Right forelimb (tissue), 1 donor: ENCODE results near the gene PLCB1.
"Not testable (repeated sequence)": the region's sequence is repeated elsewhere in the genome, so short reads cannot be mapped to it uniquely, and the experiment has no call there.

Source experiments
- DNase-seq: peaks from one replicate; pipeline ENCODE4 v3.0.0-alpha.2; 2018

The PLCB1 gene

DNA sequence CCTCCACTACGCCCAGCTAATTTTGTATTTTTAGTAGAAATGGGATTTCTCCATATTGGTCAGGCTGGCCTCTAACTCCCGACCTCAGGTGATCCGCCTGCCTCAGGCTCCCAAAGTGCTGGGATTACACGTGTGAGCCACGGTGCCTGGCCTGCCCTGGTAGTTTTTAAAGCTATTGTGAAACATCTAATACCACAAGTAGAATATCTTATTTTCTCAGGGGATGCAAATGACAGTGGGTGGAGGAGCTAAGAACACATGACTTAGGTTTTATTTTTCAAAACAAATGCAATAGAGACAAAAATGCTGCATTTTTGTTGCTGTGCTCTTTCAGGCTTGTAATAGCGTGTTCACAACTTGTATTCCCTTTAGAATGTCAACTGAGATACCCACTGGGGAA, 671.9 kb downstream of the PLCB1 start:
- no peak for DNase-seq

DNA sequence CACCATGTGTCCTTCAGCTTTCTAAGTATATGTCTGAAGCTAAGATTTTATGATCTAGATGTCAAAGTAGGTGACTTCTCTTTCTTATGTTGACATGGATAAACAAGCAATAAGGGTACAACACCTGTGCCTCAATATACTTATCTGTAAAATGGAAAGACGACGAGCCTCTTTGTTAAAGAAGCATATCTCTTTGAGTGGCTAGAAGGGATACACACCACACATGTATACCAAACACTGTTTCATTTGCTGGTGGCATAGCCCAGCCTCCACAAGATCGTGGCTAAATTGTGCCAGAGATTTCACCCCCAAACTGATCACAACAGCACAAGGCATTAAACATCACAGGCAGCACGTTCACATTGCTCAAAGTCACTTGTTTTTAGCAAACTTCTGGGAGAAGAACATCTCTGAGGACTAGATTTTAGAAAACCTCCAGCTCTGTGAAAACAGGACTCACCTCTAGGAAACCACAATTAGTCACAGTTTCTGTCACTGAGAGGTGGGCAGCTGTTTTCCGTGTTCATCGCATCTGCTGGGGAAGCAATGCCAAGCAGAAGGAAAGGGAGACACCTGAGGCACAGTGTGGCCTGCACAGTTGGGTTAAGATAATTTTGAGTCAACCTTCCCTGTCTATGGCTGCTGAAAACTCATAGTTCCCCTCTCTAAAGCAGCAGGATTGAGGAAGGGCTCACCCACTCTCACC, 673.8 kb downstream of the PLCB1 start:
- no peak for DNase-seq

DNA sequence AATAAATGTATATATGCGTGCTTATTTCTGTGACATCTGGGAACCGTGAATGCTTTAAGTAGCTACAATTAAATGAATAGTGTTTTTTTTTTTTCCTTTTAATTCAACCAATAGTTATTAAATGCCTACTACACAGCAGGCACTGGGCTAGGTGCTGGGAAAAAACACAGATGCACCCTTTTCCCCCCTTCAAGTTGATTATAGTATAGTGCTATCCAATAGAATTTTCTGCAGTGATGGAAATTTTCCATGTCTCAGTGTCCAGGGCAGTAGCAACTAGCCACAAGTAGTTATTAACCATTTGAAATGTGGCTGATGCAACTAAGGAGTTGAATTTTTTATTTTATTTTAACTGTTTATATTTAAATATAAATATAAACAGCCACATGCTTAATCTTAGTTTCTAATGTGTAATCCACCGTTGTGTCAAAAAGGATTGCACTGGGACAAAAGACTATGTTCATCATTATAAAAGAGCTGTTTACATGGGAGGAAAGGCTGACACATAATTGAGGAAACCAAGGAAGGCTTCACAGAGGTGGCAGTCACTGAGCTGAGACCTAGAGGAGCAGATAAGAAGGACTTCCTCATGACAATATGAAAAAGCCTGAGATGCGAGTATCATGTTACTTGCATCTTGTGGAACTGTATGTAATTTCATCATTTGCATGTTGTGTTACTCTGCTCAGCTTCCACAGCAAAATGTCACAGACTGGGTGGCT, 675.6 kb downstream of the PLCB1 start:
- DNase-seq, result no peak

GRCh38 chr20:8808202-8808535, 676.1 kb downstream of the PLCB1 start:
- DNase-seq, result no peak

DNA sequence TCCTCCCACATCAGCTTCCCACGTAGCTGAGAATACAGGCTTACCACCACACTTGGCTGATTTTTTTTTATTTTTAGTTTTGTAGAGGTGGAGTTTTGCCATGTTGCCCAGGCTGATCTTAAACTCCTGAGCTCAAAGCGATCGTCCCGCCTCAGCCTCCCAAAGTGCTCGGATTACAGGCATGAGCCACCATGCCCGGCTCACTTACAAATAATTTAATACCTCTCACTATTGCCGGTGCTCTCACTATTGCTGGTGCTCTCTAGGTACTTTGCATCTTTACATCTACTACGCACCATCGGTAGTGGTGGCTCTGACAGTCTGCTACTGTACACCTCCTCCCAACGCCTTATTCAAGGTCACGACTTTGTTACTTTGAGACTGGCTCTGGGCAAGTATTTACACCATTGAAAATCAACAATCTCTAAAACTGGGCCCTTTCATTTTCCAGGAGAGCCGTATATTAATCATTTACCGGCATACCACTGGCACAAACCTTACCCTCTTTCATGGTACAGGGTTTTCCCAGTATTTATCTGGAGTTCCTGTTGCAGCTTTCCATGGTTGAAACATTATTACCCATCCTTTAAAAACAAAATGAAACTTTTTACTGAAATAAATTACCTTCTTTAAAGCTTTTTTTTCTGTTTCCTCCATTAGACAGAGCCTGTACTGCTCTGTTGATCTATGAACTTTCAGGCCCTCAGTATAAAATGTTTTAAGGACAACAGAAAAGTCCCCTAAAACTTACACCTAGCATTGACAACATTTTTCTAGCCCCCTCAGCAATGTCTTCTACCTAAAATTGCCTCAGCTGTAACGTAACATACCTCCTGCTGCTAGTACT, 677.3 kb downstream of the PLCB1 start:
- no peak for DNase-seq

- DNase-seq, result no peak
These were observed 679.9 kb downstream of the PLCB1 start for GRCh38 chr20:8811801-8812594.

GRCh38 chr20:8812817-8813216, 680.8 kb downstream of the PLCB1 start:
- no peak for DNase-seq

GRCh38 chr20:8815208-8815607, 683.1 kb downstream of the PLCB1 start:
- no peak for DNase-seq

DNA sequence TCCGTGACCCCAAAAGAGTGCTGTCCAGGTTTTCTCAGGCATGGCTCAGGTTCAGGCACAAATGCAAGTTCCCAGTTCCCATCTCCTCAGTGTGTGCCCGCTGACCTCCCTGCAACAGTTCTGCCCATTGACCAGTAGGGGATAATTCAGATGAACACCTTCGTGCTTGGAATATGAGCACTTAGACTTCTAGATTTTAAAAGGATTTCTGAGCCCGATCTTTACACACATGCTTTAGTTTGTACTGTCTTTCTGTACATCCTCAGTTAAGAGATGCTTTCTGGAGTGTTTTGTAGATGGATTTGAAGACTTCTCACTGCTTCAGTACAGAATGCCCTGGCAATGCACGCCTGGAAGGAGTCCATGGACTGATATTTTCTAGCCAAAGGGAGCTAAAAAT, 697.2 kb downstream of the PLCB1 start:
- DNase-seq, result no peak

DNA sequence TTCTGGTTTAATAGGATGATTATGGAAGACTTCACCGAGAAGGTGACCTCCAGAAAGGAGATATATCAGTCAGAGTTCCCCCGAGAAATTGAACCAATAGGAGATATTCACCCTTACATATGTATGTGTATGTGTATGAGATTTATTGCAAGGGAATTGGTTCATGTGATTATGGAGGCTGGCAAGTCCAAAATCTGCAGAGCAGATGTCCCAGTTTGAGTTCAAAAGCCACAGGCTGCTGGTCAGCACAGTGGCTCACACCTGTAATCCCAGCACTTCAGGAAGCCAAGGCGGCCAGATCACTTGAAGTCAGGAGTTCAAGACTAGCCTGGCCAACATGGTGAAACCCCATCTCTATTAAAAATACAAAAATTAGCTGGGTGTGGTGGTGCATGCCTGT, 702.2 kb downstream of the PLCB1 start:
- DNase-seq, result not testable (repeated sequence)

- DNase-seq, result no peak
These were observed 702.8 kb downstream of the PLCB1 start for GRCh38 chr20:8834851-8835250.

DNA sequence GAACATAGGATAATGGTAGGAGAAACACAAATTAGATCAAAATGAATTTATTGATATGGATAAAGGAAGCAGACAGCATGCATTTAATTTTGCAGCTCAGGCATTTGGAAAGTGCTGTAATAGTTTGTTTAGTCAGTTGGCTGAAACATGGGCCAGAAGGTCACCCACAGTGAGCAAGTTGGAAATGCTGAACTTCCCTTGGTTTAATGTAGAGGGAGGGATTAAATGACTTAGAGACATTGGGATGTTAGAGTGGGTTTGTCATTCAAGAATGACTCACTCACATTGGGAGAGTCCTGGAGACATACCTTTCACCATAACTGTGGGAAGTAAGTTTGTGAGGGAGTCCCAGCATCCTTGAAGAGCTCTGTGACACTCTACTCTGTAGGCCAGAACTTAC, 705.3 kb downstream of the PLCB1 start:
- DNase-seq, result no peak

DNA sequence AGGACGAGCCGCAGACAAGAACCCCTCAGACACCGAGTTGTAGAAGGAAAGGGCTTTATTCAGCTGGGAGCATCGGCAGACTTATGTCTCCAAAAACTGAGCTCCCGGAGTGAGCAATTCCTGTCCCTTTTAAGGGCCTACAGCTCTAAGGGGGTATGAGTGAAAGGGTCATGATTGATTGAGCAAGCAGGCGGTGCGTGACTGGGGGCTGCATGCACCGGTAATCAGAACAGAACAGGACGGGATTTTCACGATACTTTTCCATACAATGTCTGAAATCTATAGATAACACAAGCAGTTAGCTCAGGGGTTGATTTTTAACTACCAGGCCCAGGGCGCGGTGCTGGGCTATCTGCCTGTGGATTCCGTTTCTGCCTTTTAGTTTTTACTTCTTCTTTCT, 710.5 kb downstream of the PLCB1 start:
- no peak for DNase-seq

DNA sequence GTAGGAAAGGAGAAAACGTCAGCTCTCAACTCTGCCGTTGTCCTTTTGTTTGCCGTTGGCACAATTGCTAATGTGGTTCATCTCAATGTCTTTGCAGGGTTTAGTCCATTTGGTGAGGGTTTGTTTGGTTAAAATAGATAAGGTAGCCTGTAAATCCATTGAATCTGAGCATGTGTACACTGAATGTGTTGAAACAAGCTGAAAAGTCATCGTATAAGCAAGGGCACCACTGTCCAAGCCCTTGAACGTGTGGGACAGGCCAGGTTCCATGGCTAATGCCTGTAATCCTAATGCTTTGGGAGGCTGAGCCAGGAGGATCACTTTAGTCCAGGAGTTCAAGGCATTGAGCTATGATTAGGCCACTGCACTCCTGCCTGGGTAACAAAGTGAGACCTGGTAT, 712.1 kb downstream of the PLCB1 start:
- DNase-seq, result no peak

DNA sequence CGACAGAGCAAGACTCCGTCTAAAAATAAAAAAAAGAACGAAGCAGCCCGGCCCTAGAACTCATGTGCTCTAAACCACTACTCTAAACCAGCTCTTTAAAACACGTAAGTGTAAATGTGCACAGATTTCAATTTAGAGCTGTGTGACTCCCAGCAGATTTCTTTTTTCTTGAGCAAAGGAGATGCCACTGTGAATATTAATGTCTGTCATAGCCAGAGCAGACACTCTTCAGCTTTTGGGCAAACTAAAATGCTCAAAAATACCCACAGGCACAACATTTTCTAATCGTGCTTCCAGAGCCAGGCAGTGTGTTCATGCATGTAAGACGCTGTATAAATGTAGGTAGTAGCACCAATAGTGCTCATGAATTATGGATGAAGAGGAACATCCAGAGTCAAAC, 717.9 kb downstream of the PLCB1 start:
- DNase-seq, result no peak

DNA sequence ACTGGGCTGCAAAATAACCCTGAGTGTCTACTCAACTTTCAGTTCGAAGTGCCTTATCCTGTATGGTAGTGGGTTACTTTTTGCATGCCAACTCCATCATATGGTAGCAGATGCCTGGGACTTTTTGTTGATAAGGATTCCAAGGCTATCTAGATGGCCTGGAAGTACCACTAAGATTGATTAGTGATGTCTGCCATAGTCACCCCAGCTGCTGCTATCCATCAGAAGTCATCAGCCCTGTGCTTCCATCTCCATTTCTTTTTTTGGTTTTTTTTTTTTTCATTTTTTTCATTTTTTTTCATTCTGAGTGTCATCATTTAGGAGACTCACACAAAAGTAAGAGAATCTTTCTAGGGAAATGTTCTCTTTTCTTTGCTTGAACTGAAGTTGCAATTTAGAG, 719.4 kb downstream of the PLCB1 start:
- DNase-seq, result no peak

GRCh38 chr20:8851919-8852318, 719.9 kb downstream of the PLCB1 start:
- DNase-seq, result not testable (repeated sequence)

- DNase-seq, result not testable (repeated sequence)
These were observed 721.1 kb downstream of the PLCB1 start for GRCh38 chr20:8853211-8853610.

DNA sequence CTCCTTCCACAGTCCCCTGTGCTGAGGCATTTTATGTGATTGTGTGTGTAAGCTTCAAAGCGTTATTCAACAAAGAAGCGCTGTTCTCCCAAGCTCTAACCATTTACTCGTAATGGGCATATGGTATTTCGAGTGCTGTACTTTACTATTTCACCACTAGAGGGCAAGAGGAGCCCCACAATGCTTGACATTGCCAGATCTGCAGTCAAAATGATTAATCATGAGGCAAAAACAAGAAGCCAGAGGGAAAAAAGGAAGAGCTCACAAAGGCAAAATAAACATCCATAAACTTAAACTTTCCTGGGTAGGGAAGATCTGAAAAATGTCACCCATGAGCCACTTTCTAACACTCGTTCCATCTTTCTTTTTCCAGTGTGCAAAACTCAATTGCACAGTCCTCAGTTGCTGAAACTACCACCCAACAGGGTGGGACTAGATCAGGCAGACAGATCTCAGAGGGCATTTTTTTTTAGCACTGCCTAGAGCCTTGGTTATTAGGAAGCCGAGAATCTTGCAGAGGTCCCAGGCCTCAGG, 721.8 kb downstream of the PLCB1 start:
- DNase-seq, result peak; percentile 48

- no peak for DNase-seq
These were observed 722.5 kb downstream of the PLCB1 start for GRCh38 chr20:8854571-8854970.

GRCh38 chr20:8855315-8855714, 723.2 kb downstream of the PLCB1 start:
- DNase-seq, result no peak

DNA sequence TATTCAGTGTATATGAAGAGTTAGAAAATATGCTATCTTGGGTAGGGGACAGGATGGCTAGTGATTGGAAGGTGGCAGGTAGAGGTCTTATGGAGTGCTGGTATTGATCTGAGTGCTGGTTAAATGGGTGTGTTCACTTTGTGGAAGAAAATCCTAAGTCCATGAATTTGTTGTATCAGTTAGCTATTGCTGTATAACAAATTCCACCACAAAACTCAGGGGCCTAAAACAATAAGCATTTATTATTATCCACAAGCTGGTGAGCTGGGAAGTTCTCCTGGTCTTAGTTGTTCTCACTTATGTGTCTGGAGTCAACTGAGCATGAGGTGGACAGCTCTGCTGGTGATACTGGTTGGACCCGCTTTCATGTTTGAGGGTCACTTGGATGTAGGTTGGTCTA, 724.6 kb downstream of the PLCB1 start:
- no peak for DNase-seq
